GM20000 (cell line): ENCODE measurements around the gene EIF5AL1.

Source experiments
- DNase-seq: peaks from one replicate; pipeline ENCODE4 v3.0.0; 2012; ENCODE audit warnings: low spot score
- CTCF ChIP-seq: IDR thresholded peaks from 2 replicates; pipeline ENCODE4 v1.5.1; 2012; ENCODE audit warnings: mild to moderate bottlenecking, control low read depth; ENCODE audit errors: extremely low read depth, missing control alignments

The EIF5AL1 gene

GRCh38 chr10:79472449-79472848, 39.9 kb upstream of the EIF5AL1 start:
- TF ChIP-seq CTCF, result no peak
- no peak for DNase-seq

GRCh38 chr10:79472951-79473350, 39.4 kb upstream of the EIF5AL1 start:
- no peak for TF ChIP-seq CTCF
- DNase-seq, result no peak

- no peak for DNase-seq
- no peak for TF ChIP-seq CTCF
Measured at GRCh38 chr10:79473496-79474095, 38.7 kb upstream of the EIF5AL1 start.

GRCh38 chr10:79475119-79475653, 37.1 kb upstream of the EIF5AL1 start:
- no peak for TF ChIP-seq CTCF
- DNase-seq, result no peak

DNA sequence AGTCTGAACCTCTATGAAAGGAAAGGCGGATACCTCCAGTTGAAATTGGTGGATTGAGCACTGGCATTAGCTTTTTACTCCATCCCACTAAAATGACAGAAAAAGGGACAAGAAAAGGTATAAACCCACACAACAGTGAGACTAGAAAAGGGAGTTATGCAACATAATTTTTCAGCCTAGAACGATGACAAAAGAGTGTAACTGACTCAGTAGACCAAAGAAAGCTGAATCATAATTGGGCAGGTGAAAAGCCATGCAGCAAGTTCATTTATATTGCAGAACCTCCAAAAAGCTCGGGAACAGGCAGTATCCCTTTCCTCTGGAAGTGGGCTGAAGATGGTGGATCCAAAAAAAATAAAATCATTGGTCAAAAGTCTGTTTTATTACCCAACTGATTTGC, 36.5 kb upstream of the EIF5AL1 start:
- DNase-seq, result no peak
- no peak for TF ChIP-seq CTCF

GRCh38 chr10:79476645-79477044, 35.7 kb upstream of the EIF5AL1 start:
- DNase-seq, result no peak
- no peak for TF ChIP-seq CTCF

- no peak for DNase-seq
- no peak for TF ChIP-seq CTCF
Measured at GRCh38 chr10:79477456-79477855, 34.9 kb upstream of the EIF5AL1 start.
